ENCODE measurements around the gene MFGE8. TPM values are rescaled to one million over a fixed set of nuclear protein-coding genes. Genes with fewer than 3 reads are reported as not detected.

The MFGE8 gene
- total and polyA plus RNA-seq, 9 of the 15 experiments (the other 6 are each of a cell fraction or from before 2014, with no cell fraction given) = 2.3 to 142 (median 62.3) TPM

DNA sequence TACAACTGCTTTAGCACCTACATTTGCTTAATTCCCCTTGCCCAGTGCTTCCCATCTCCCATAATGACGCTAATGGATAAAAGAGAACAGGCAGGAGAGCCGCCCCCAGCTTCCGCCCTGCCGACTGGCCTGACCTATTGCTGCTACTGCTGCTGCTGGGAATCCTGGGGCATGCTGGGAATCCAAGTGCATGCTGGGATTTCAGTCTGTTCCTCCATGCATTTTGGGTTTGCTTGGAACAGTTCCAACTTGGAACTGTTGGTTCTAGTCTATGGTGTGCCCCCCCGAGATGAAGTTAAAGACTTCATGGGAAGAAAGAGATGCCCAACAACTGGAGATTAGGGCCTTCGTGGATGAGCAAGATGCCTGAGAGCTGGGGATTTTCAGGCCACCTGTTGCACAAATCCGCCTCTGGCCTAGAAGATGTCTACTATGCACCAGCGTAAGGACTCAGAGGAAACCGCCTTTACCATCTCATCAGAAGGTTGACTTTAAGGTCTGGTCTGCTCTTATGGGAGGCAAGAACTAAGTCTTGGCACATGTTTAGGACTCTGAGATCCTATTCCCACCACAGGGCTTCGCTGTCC lies 46.8 kb downstream of the MFGE8 start:
- Histone ChIP-seq H4K20me1 (replicated peaks; ENCODE audit: control insufficient read depth, insufficient read depth, low read length) (no peaks in the 10 kb centered on the region), H2AFZ (ENCODE audit: low read depth, low read length) (peak overlapping the region; percentile 85), H3K27me3 (ENCODE audit: control insufficient read depth in 2 of 2, insufficient read depth in 2 of 2, low read length in 2 of 2) (peaks cover 8 to 21% of the 10 kb centered on the region in 2 experiments; a peak in 4 of 5 replicates), H3K4me1 (replicated peaks in 1 of 2; ENCODE audit: control insufficient read depth in 2 of 2, insufficient read depth in 2 of 2, low read length in 2 of 2) (peaks cover 17 to 23% of the 10 kb centered on the region in 2 experiments; a peak in 4 of 5 replicates), H3K9me3 (replicated peaks; ENCODE audit: control insufficient read depth, insufficient read depth, low read depth, low read length) (no peaks in the 10 kb centered on the region), H3K4me2 (ENCODE audit: insufficient read depth, low read length) (peak overlapping the region; percentile 58; the same call in 1 of the 2 replicates), H3K27ac (ENCODE audit: extremely low read depth, low read depth, low read length) (peak overlapping the region; percentile 8; the same call in 1 of the 3 replicates), H3K9me1 (ENCODE audit: control insufficient read depth, insufficient read depth, low read length) (peaks cover 2% of the 10 kb centered on the region), H3K36me3 (ENCODE audit: control insufficient read depth, insufficient read depth, low read length) (no peaks in the 10 kb centered on the region), H3K79me2 (ENCODE audit: control insufficient read depth, insufficient read depth, low read length) (no peaks in the 10 kb centered on the region), H3K4me3 (no peak overlapping the region), H3K9ac (ENCODE audit: insufficient read depth in 1 of 2, low read depth in 2 of 2, low read length in 2 of 2) (peak overlapping the region in 1 of 2 experiments; percentile 37; a peak in 1 of 4 replicates)
- TF ChIP-seq ARNT (IDR thresholded peaks at IDR 0.05) = 0 out of 4 replicates have a peak, but pooled peaks of 1 of the 2 experiments have one; percentile 21
- no peak for TF ChIP-seq BACH1 (tag; IDR thresholded peaks at IDR 0.05)
- TF ChIP-seq, protein P1, sequence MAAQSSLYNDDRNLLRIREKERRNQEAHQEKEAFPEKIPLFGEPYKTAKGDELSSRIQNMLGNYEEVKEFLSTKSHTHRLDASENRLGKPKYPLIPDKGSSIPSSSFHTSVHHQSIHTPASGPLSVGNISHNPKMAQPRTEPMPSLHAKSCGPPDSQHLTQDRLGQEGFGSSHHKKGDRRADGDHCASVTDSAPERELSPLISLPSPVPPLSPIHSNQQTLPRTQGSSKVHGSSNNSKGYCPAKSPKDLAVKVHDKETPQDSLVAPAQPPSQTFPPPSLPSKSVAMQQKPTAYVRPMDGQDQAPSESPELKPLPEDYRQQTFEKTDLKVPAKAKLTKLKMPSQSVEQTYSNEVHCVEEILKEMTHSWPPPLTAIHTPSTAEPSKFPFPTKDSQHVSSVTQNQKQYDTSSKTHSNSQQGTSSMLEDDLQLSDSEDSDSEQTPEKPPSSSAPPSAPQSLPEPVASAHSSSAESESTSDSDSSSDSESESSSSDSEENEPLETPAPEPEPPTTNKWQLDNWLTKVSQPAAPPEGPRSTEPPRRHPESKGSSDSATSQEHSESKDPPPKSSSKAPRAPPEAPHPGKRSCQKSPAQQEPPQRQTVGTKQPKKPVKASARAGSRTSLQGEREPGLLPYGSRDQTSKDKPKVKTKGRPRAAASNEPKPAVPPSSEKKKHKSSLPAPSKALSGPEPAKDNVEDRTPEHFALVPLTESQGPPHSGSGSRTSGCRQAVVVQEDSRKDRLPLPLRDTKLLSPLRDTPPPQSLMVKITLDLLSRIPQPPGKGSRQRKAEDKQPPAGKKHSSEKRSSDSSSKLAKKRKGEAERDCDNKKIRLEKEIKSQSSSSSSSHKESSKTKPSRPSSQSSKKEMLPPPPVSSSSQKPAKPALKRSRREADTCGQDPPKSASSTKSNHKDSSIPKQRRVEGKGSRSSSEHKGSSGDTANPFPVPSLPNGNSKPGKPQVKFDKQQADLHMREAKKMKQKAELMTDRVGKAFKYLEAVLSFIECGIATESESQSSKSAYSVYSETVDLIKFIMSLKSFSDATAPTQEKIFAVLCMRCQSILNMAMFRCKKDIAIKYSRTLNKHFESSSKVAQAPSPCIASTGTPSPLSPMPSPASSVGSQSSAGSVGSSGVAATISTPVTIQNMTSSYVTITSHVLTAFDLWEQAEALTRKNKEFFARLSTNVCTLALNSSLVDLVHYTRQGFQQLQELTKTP (IDR thresholded peaks at IDR 0.05; ENCODE audit: low read depth in 1 of 2, partially characterized antibody in 2 of 2) = peak in 1 of 2 experiments; percentile 88
- TF ChIP-seq, protein P2, sequence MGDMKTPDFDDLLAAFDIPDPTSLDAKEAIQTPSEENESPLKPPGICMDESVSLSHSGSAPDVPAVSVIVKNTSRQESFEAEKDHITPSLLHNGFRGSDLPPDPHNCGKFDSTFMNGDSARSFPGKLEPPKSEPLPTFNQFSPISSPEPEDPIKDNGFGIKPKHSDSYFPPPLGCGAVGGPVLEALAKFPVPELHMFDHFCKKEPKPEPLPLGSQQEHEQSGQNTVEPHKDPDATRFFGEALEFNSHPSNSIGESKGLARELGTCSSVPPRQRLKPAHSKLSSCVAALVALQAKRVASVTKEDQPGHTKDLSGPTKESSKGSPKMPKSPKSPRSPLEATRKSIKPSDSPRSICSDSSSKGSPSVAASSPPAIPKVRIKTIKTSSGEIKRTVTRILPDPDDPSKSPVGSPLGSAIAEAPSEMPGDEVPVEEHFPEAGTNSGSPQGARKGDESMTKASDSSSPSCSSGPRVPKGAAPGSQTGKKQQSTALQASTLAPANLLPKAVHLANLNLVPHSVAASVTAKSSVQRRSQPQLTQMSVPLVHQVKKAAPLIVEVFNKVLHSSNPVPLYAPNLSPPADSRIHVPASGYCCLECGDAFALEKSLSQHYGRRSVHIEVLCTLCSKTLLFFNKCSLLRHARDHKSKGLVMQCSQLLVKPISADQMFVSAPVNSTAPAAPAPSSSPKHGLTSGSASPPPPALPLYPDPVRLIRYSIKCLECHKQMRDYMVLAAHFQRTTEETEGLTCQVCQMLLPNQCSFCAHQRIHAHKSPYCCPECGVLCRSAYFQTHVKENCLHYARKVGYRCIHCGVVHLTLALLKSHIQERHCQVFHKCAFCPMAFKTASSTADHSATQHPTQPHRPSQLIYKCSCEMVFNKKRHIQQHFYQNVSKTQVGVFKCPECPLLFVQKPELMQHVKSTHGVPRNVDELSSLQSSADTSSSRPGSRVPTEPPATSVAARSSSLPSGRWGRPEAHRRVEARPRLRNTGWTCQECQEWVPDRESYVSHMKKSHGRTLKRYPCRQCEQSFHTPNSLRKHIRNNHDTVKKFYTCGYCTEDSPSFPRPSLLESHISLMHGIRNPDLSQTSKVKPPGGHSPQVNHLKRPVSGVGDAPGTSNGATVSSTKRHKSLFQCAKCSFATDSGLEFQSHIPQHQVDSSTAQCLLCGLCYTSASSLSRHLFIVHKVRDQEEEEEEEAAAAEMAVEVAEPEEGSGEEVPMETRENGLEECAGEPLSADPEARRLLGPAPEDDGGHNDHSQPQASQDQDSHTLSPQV (IDR thresholded peaks at IDR 0.05) = peak; percentile 68
- peak; percentile 58 for TF ChIP-seq NFIC (IDR thresholded peaks at IDR 0.05)
- peak; percentile 14; the same call in 1 of the 2 replicates for TF ChIP-seq CXXC5 (CRISPR knock-in tag; IDR thresholded peaks at IDR 0.05)
- TF ChIP-seq DMBX1 (CRISPR knock-in tag; IDR thresholded peaks at IDR 0.05; ENCODE audit: borderline replicate concordance) = peak; percentile 78; the same call in 1 of the 2 replicates
- TF ChIP-seq ATF7 (IDR thresholded peaks at IDR 0.05) = no peak
- TF ChIP-seq, protein P3, sequence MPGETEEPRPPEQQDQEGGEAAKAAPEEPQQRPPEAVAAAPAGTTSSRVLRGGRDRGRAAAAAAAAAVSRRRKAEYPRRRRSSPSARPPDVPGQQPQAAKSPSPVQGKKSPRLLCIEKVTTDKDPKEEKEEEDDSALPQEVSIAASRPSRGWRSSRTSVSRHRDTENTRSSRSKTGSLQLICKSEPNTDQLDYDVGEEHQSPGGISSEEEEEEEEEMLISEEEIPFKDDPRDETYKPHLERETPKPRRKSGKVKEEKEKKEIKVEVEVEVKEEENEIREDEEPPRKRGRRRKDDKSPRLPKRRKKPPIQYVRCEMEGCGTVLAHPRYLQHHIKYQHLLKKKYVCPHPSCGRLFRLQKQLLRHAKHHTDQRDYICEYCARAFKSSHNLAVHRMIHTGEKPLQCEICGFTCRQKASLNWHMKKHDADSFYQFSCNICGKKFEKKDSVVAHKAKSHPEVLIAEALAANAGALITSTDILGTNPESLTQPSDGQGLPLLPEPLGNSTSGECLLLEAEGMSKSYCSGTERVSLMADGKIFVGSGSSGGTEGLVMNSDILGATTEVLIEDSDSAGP (CRISPR knock-in tag; IDR thresholded peaks at IDR 0.05) = no peak
- ChIA-PET POLR2A (interaction anchor here (1.3 kb wide), 1 partner anchor 8 kb away, joined by 3 read pairs; no protein-coding TSS in a partner anchor), CTCF (ENCODE audit: low intra/inter-chr PET ratio) (no interaction called here)
- no peak for ATAC-seq
- BruUV-seq (replicated peaks) = no TSS peak
- 78% methylated on average over 10 of the region's 10 CpGs for WGBS (ENCODE audit: insufficient coverage, low coverage, missing lambda C conversion rate)
- FAIRE-seq = no peak
- intact Hi-C loops (cut with micrococcal nuclease) (no loop called here), in situ Hi-C loops (cut with MboI) (no loop called here)
- DNase-seq (ENCODE audit: extremely low read depth in 1 of 4, low spot score in 3 of 4) = no peak

Measured in K562 (cell line).